Endothelial cell of umbilical vein (primary cell): ENCODE results near the gene EDA. TPM values are rescaled to one million over a fixed set of nuclear protein-coding genes. Genes with fewer than 3 reads are reported as not detected.

Experiments used
- BruUV-seq: library from RNA; stranded (reverse); fragments of 400-500 nt; replicated peaks from 2 replicates; lab custom pipeline; 2021; lab: Mats Ljungman, UMichigan
- CTCF ChIA-PET: fragments of 300-600, 350-600 bp; sonication (Branson Sonifier 250); formaldehyde crosslinking; loops from one replicate; lab custom pipeline; 2021; ENCODE audit warnings: antibody characterized with exemption, inconsistent platforms; lab: Charles Lee
- POLR2A ChIA-PET: fragments of 300-600, 350-600 bp; sonication (Branson Sonifier 250); formaldehyde crosslinking; loops from one replicate; lab custom pipeline; 2021; ENCODE audit warnings: antibody characterized with exemption, inconsistent platforms; lab: Charles Lee
- DNase-seq: peaks from one replicate; pipeline ENCODE4 v3.0.0-alpha.2; 2011; ENCODE audit warnings: low read depth, low spot score
- FAIRE-seq: peaks from 2 replicates; lab custom pipeline; 2011; peaks lifted over from hg19 to GRCh38; lab: Jason Lieb, UNC
- H2AFZ ChIP-seq: 2 replicates; pipeline ENCODE4 v1.6.0; 2012; ENCODE audit warnings: low read depth, low read length, control low read depth, inconsistent platforms
- H3K27ac ChIP-seq: 2 replicates; pipeline ENCODE4 v1.5.1; 2011; ENCODE audit warnings: low read depth, mild to moderate bottlenecking, control low read depth, low read length, moderate library complexity; ENCODE audit not compliant: insufficient read depth
- H3K27me3 ChIP-seq, 2 experiments: 2 replicates each; pipeline versions ENCODE4 v1.6.0 to v1.6.1; 2011; ENCODE audit warnings: low read length in 2 of 2, mixed read lengths in 1 of 2; ENCODE audit not compliant: control insufficient read depth in 2 of 2, insufficient read depth in 2 of 2
- H3K36me3 ChIP-seq, 2 experiments: 2 replicates in 1 of 2; 3 replicates in 1 of 2; pipeline ENCODE4 v1.5.1; 2011; ENCODE audit warnings: low read length in 2 of 2, mild to moderate bottlenecking in 1 of 2, moderate library complexity in 1 of 2; ENCODE audit not compliant: control insufficient read depth in 2 of 2, insufficient read depth in 2 of 2; ENCODE audit errors: extremely low read depth in 1 of 2
- H3K4me1 ChIP-seq: 3 replicates; pipeline ENCODE4 v1.5.1; 2011; ENCODE audit warnings: mild to moderate bottlenecking, low read length; ENCODE audit not compliant: control insufficient read depth, insufficient read depth; ENCODE audit errors: extremely low read depth
- H3K4me2 ChIP-seq: 2 replicates; pipeline ENCODE4 v1.6.1; 2011; ENCODE audit warnings: low read length, control low read depth, mixed read lengths; ENCODE audit not compliant: insufficient read depth
- H3K4me3 ChIP-seq, 3 experiments: fragments of 200-600 bp in 1 of 3; sonication (generic), shearing (Covaris generic) in 1 of 3; replicated peaks in 1 of 3; 2 replicates each; pipeline ENCODE4 v1.5.1; 2011 to 2016; ENCODE audit warnings: control low read depth in 3 of 3, low read length in 3 of 3, mild to moderate bottlenecking in 2 of 3, inconsistent platforms in 1 of 3, low read depth in 1 of 3, moderate library complexity in 1 of 3; ENCODE audit not compliant: insufficient read depth in 1 of 3
- H3K79me2 ChIP-seq: 2 replicates; pipeline ENCODE4 v1.6.0; 2012; ENCODE audit warnings: low read length, inconsistent platforms; ENCODE audit not compliant: control insufficient read depth, insufficient read depth
- H3K9ac ChIP-seq: replicated peaks from 2 replicates; pipeline ENCODE3; 2011; ENCODE audit warnings: low read length, control low read depth; ENCODE audit not compliant: insufficient read depth; ENCODE audit errors: extremely low read depth
- H3K9me1 ChIP-seq: replicated peaks from 3 replicates; pipeline ENCODE4 v1.6.0; 2011; ENCODE audit warnings: mild to moderate bottlenecking, low read length; ENCODE audit not compliant: control insufficient read depth, insufficient read depth; ENCODE audit errors: extremely low read depth
- H3K9me3 ChIP-seq: replicated peaks from 2 replicates; pipeline ENCODE4 v1.5.1; 2012; ENCODE audit warnings: low read length, inconsistent platforms; ENCODE audit not compliant: control insufficient read depth, insufficient read depth
- H4K20me1 ChIP-seq: replicated peaks from 2 replicates; pipeline ENCODE3; 2011; ENCODE audit warnings: mild to moderate bottlenecking, low read length; ENCODE audit not compliant: control insufficient read depth, insufficient read depth; ENCODE audit errors: extremely low read depth
- EZH2 ChIP-seq: IDR thresholded peaks from 2 replicates; pipeline ENCODE4 v1.6.1; 2012; ENCODE audit warnings: borderline replicate concordance, low read depth, mild to moderate bottlenecking, moderate library complexity, low read length, inconsistent platforms; ENCODE audit not compliant: severe bottlenecking
- FOS ChIP-seq: IDR thresholded peaks from 2 replicates; pipeline ENCODE4 v1.6.1; 2011; ENCODE audit warnings: mild to moderate bottlenecking, low read length, moderate library complexity, borderline replicate concordance; ENCODE audit not compliant: insufficient read depth
- GATA2 ChIP-seq: IDR thresholded peaks from 2 replicates; pipeline ENCODE4 v1.7.0; 2011; ENCODE audit warnings: low read depth, mild to moderate bottlenecking, moderate library complexity, mixed read lengths, low read length; ENCODE audit not compliant: insufficient read length, insufficient read depth
- JUN ChIP-seq: IDR thresholded peaks from 2 replicates; pipeline ENCODE4 v1.6.1; 2011; ENCODE audit warnings: borderline replicate concordance, low read depth; ENCODE audit not compliant: insufficient read length, insufficient read depth
- MYC ChIP-seq: IDR thresholded peaks from one replicate; pipeline ENCODE4 v1.6.1; 2011; ENCODE audit warnings: mild to moderate bottlenecking, low read depth, low read length
- POLR2A ChIP-seq: IDR thresholded peaks from 2 replicates; pipeline ENCODE4 v1.6.1; 2012; ENCODE audit warnings: low read depth, mild to moderate bottlenecking, control low read depth, low read length
- POLR2AphosphoS5 ChIP-seq: IDR thresholded peaks from 2 replicates; pipeline ENCODE4 v1.6.1; 2012; ENCODE audit warnings: low read depth, mild to moderate bottlenecking, control low read depth, low read length, moderate library complexity; ENCODE audit not compliant: insufficient read depth
- dilution Hi-C: fragments of 300-500 bp; cut with MboI; formaldehyde crosslinking; loops from one replicate; pipeline ENCODE4 v1.15.0; 2019; ENCODE audit warnings: low sequenced_read_pairs; ENCODE audit not compliant: extremely low pct_ligation_motif_present
- intact Hi-C: fragments of 100-400 bp; cut with micrococcal nuclease; formaldehyde crosslinking; loops from one replicate; pipeline ENCODE4 v1.10.0; 2022
- polyA plus RNA-seq, 4 experiments: library from polyadenylated mRNA; depleted of rRNA in 3 of 4; stranded (reverse) in 3 of 4; unstranded in 1 of 4; fragments of >200 nt; gene quantifications; 2 replicates each; pipeline versions ENCODE4 v1.2.1 to v1.2.3, GENCODE V29; 2011 to 2012; ENCODE audit warnings: missing spikeins in 1 of 4
- total RNA-seq: library from RNA; stranded (reverse); gene quantifications from 2 replicates; pipeline ENCODE4 v1.2.3, GENCODE V29; 2021
- TF ChIP-seq, protein P1 (sequence below), 2 donors: IDR thresholded peaks; 1 replicate in 1 of 2; 2 replicates in 1 of 2; pipeline ENCODE4 v1.5.1; 2011; ENCODE audit warnings: low read length in 2 of 2, mild to moderate bottlenecking in 2 of 2, moderate library complexity in 2 of 2, control low read depth in 1 of 2, inconsistent platforms in 1 of 2, low read depth in 1 of 2; ENCODE audit not compliant: insufficient read depth in 1 of 2; ENCODE audit errors: extremely low read depth in 1 of 2
- TF ChIP-seq, protein P2 (sequence below): IDR thresholded peaks from 2 replicates; pipeline ENCODE4 v1.6.1; 2011; ENCODE audit not compliant: insufficient read depth, insufficient read length

Gene EDA
- total and polyA plus RNA-seq, 2 donors (not counting 3 experiments of a cell fraction or from before 2014, with no cell fraction given), result 0.37 to 1.2 TPM

DNA sequence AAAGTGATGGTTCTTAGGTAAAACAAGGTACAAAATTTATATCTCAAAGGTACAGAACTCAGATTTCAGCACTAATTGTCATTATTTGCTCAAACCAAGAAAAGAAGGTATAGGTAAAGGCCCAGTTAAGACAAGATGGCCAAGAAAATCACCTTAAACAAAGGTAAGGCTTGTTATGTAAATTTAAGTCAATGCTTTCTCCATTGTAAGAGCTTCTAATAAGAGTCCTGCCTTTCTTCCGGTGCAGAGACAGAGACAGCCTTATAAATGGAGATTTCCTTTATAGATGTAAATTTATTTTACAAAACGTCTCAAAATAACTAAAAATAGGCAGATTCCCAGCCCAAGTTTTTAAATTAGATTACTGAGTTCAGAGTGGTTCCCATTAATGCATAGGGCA, 89.9 kb downstream of the EDA start:
- no peaks in the 10 kb centered on the region for H3K9me3 ChIP-seq
- TF ChIP-seq GATA2 (no peak), POLR2A (no peak), POLR2AphosphoS5 (no peak), JUN (no peak), MYC (no peak), FOS (no peak), EZH2 (no peak)
- TF ChIP-seq, protein P1, sequence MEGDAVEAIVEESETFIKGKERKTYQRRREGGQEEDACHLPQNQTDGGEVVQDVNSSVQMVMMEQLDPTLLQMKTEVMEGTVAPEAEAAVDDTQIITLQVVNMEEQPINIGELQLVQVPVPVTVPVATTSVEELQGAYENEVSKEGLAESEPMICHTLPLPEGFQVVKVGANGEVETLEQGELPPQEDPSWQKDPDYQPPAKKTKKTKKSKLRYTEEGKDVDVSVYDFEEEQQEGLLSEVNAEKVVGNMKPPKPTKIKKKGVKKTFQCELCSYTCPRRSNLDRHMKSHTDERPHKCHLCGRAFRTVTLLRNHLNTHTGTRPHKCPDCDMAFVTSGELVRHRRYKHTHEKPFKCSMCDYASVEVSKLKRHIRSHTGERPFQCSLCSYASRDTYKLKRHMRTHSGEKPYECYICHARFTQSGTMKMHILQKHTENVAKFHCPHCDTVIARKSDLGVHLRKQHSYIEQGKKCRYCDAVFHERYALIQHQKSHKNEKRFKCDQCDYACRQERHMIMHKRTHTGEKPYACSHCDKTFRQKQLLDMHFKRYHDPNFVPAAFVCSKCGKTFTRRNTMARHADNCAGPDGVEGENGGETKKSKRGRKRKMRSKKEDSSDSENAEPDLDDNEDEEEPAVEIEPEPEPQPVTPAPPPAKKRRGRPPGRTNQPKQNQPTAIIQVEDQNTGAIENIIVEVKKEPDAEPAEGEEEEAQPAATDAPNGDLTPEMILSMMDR (IDR thresholded peaks at IDR 0.05; ENCODE audit: extremely low read depth in 1 of 2, insufficient read depth in 1 of 2, low read depth in 1 of 2, low read length in 2 of 2), result no peak
- TF ChIP-seq, protein P2, sequence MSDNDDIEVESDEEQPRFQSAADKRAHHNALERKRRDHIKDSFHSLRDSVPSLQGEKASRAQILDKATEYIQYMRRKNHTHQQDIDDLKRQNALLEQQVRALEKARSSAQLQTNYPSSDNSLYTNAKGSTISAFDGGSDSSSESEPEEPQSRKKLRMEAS, result no peak
- H3K4me2 ChIP-seq, result no peak overlapping the region
- DNase-seq, result no peak
- no peaks in the 10 kb centered on the region for H3K36me3 ChIP-seq
- intact Hi-C loops (no loop called here), dilution Hi-C loops (no loop called here)
- BruUV-seq, result no TSS peak
- no peak overlapping the region for H3K9ac ChIP-seq
- H4K20me1 ChIP-seq, result no peaks in the 10 kb centered on the region
- H3K27me3 ChIP-seq, result no peaks in the 10 kb centered on the region
- H3K79me2 ChIP-seq, result no peaks in the 10 kb centered on the region
- FAIRE-seq, result no peak
- H3K4me3 ChIP-seq, result no peak overlapping the region
- no peaks in the 10 kb centered on the region for H3K9me1 ChIP-seq
- ChIA-PET POLR2A (no interaction called here), CTCF (no interaction called here)
- no peak overlapping the region for H2AFZ ChIP-seq
- no peak overlapping the region for H3K27ac ChIP-seq
- no peaks in the 10 kb centered on the region for H3K4me1 ChIP-seq
